Naive B cell (primary cell): ENCODE results near the gene S100A6. TPM values are rescaled to one million over a fixed set of nuclear protein-coding genes. Genes with fewer than 3 reads are reported as not detected.

Source experiments
- ATAC-seq, 2 donors: fragments of 150-1000 bp; cut with Tn5 transposase; 2 replicates each; pipeline ENCODE4 v1.10.0; 2021; ENCODE audit warnings: low read depth in 2 of 2, mild to moderate bottlenecking in 2 of 2, moderate library complexity in 2 of 2
- DNase-seq: peaks from one replicate; pipeline ENCODE4 v3.0.0; 2022
- H3K27ac Mint-ChIP-seq, 6 donors: one replicate each; pipeline ENCODE4 v1.8.0; 2020 to 2022; ENCODE audit warnings: mild to moderate bottlenecking in 6 of 6, mixed read lengths in 6 of 6, moderate library complexity in 5 of 6, inconsistent platforms in 2 of 6
- H3K27me3 Mint-ChIP-seq, 3 donors: one replicate each; pipeline ENCODE4 v1.8.0; 2021 to 2022; ENCODE audit warnings: mixed read lengths in 3 of 3, mild to moderate bottlenecking in 1 of 3
- H3K36me3 Mint-ChIP-seq, 2 donors: one replicate each; pipeline ENCODE4 v1.8.0; 2020 to 2022; ENCODE audit warnings: mixed read lengths in 2 of 2, inconsistent platforms in 1 of 2, mild to moderate bottlenecking in 1 of 2
- H3K4me1 Mint-ChIP-seq, 3 donors: one replicate each; pipeline ENCODE4 v1.8.0; 2020 to 2022; ENCODE audit warnings: mixed read lengths in 3 of 3, inconsistent platforms in 1 of 3, mild to moderate bottlenecking in 1 of 3, moderate library complexity in 1 of 3
- H3K4me3 Mint-ChIP-seq, 8 donors: one replicate each; pipeline ENCODE4 v1.8.0; 2020 to 2022; ENCODE audit warnings: mild to moderate bottlenecking in 8 of 8, mixed read lengths in 8 of 8, moderate library complexity in 8 of 8, inconsistent platforms in 2 of 8
- H3K9me3 Mint-ChIP-seq, 7 donors: one replicate each; pipeline ENCODE4 v1.8.0; 2020 to 2022; ENCODE audit warnings: mixed read lengths in 7 of 7, mild to moderate bottlenecking in 5 of 7, inconsistent platforms in 2 of 7, moderate library complexity in 1 of 7
- polyA plus RNA-seq, 6 donors: library from polyadenylated mRNA; unstranded; fragments of 300-500 nt; fragmentation: Illumina TruSeq; gene quantifications; one replicate each; pipeline ENCODE4 v1.2.3, GENCODE V29; 2021; ENCODE audit warnings: low read depth in 6 of 6

The S100A6 gene
- polyA plus RNA-seq, 6 donors from 2014 or later = 131 to 239 (median 154) TPM

GRCh38 chr1:153546796-153547559 is 11.2 kb upstream of the S100A6 start:
- Mint-ChIP-seq H3K27me3 (peaks cover 0 to 13% (median 13%) of the 10 kb centered on the region in 3 donors), H3K36me3 (no peaks in the 10 kb centered on the region), H3K4me1 (peaks cover 20 to 50% (median 34%) of the 10 kb centered on the region in 3 donors), H3K27ac (peak overlapping the region in 4 of 6 donors; percentile 59 to 78 (median 70)), H3K9me3 (no peaks in the 10 kb centered on the region), H3K4me3 (peak overlapping the region in 1 of 8 donors; percentile 76)
- DNase-seq (no peak), ATAC-seq (no peak)

- Mint-ChIP-seq H3K27ac (peak overlapping the region in 5 of 6 donors; percentile 65 to 96 (median 76)), H3K4me1 (peaks cover 26 to 56% (median 40%) of the 10 kb centered on the region in 3 donors), H3K36me3 (no peaks in the 10 kb centered on the region), H3K27me3 (peaks cover 0 to 13% (median 13%) of the 10 kb centered on the region in 3 donors), H3K4me3 (peak overlapping the region in 3 of 8 donors; percentile 75 to 77 (median 76)), H3K9me3 (no peaks in the 10 kb centered on the region)
- no peak for DNase-seq
- ATAC-seq = no peak
Measured at GRCh38 chr1:153546371-153546770, 10.6 kb upstream of the S100A6 start.

GRCh38 chr1:153545067-153546055 is 9.6 kb upstream of the S100A6 start, which contains the start of gene S100A4:
Gene S100A4, minus strand, starts transcription at chr1:153545806. Its CDS starts 1,012 bp downstream, at chr1:153544794.
- Mint-ChIP-seq H3K4me3 (peak within 1 kb of the TSS; percentile 75 to 91 (median 80)), H3K9me3 (no peaks in the 10 kb centered on the region), H3K4me1 (peaks cover 37 to 61% (median 50%) of the 10 kb centered on the region in 3 donors), H3K27me3 (peaks cover 0 to 6% (median 6%) of the 10 kb centered on the region in 3 donors), H3K27ac (peak within 1 kb of the TSS; percentile 78 to 97 (median 90)), H3K36me3 (no peaks in the 10 kb centered on the region)
- peak; percentile 68 to 69 for ATAC-seq
- peak; percentile 17 for DNase-seq

GRCh38 chr1:153544453-153545066 is 8.8 kb upstream of the S100A6 start:
- H3K4me1 Mint-ChIP-seq = peaks cover 45 to 66% (median 58%) of the 10 kb centered on the region in 3 donors
- no peak for ATAC-seq
- no peak for DNase-seq

GRCh38 chr1:153543736-153544135 is 7.9 kb upstream of the S100A6 start:
- Mint-ChIP-seq H3K27me3 (no peaks in the 10 kb centered on the region), H3K36me3 (no peaks in the 10 kb centered on the region), H3K4me3 (peak overlapping the region in 2 of 8 donors; percentile 25 to 57), H3K27ac (peak overlapping the region in 2 of 6 donors; percentile 26 to 67), H3K4me1 (peaks cover 47 to 68% (median 61%) of the 10 kb centered on the region in 3 donors), H3K9me3 (no peaks in the 10 kb centered on the region)
- no peak for DNase-seq
- ATAC-seq = no peak

More at GRCh38 chr1:153544453-153545066, 8.8 kb upstream of the S100A6 start:
- Mint-ChIP-seq H3K9me3 (no peaks in the 10 kb centered on the region), H3K27ac (peak overlapping the region in 2 of 6 donors; percentile 84 to 87), H3K27me3 (no peaks in the 10 kb centered on the region), H3K4me3 (peak overlapping the region; percentile 53 to 91 (median 80)), H3K36me3 (no peaks in the 10 kb centered on the region)

DNA sequence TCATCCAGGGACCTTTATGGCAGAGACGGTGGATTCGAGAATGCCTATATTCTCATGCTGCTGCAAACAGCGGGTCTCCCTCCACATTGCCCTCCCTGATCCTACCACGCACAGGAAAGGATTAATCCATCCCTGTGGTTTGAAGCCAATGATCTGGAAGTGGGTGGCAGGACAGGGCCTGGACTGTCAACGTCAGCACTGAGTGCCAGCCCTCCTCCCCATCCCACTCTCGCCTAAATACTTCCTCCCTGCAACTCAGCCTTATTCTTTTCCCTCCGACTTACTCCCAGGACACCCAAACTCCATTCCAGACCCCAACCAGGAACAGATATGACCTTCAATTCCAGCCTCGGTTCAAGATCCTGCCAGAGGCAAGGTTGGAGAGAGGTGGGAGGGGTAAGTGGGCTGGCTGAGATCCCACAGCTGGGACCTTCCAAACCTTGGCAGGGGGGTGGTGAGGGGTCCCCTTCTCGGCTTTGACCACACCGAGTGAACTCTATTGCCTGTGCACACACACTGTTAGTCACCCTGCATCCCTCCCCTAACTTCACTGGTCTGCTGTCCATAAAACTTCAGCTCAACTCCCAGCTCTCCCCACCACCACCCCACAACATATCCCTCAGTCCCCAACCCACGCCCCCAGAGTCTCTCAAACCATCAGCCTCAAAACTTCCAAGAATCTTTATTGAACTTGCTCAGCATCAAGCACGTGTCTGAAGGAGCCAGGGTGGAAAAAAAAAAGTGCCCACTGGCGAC is 7.3 kb upstream of the S100A6 start:
- peaks cover 47 to 62% (median 61%) of the 10 kb centered on the region in 3 donors for H3K4me1 Mint-ChIP-seq
- H3K27ac Mint-ChIP-seq = peak overlapping the region in 3 of 6 donors; percentile 26 to 90 (median 67)
- H3K4me3 Mint-ChIP-seq = no peak overlapping the region
- H3K27me3 Mint-ChIP-seq = no peaks in the 10 kb centered on the region
- DNase-seq = no peak
- no peaks in the 10 kb centered on the region for H3K36me3 Mint-ChIP-seq
- no peaks in the 10 kb centered on the region for H3K9me3 Mint-ChIP-seq
- ATAC-seq = no peak

GRCh38 chr1:153541641-153542590 is 6.1 kb upstream of the S100A6 start:
- Mint-ChIP-seq H3K36me3 (no peaks in the 10 kb centered on the region), H3K27me3 (no peaks in the 10 kb centered on the region), H3K9me3 (no peaks in the 10 kb centered on the region), H3K27ac (peak overlapping the region in 4 of 6 donors; percentile 33 to 85 (median 83)), H3K4me1 (peaks cover 47 to 63% (median 59%) of the 10 kb centered on the region in 3 donors), H3K4me3 (peak overlapping the region in 4 of 8 donors; percentile 62 to 68 (median 64))
- ATAC-seq (no peak), DNase-seq (no peak)

DNA sequence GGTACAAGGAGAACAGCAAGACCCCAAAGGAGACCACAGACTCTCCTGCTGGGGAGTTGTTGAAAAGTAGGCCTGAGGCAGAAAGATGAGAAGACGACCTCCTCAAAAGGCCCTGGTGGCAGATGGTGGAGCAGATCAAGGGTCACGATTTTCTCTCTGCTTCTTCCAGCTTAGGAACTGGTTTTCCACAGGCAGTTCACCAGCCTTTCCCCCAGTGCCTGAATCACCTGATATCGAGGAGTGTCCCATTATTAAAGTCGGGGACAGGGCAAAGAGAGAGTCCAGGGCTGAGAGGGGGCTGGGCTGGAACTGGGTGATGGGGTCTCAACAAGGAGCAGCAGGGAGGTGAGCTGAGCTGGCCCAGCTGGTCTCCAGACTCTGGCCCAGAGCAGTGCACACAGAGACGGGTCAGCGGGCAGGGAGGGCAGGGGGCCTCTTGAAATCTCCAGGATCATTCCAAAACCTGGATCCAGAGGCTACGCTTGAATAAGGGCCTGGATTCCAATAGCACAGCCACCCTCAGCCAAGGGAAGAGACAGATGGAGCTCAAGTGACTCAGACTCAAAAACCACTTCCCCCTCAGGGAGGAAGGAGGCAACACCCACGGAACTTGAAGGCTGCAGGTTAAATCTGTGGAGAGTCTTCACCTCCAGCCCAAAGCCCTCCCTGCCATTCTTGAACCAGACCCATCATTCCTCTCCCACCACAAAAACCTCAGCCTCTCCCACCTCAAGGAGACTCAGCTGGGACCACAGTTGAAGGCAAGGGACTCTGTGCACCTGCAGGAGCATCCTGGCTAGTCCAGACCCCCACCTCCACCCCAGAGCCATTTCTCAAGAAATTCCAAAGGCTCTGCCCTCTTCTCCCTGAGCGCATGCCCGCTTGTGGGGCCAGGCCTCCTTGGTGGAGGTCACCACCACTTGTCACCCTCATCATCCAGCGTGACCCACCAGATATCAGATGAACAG is 4.9 kb upstream of the S100A6 start, which contains the start of gene S100A5:
Gene S100A5 (minus strand): TSS at position 541 of the 968 bp plus-strand sequence. CDS start 743 bp downstream, outside the sequence.
- peak within 1 kb of the TSS; percentile 58 to 93 (median 85) for H3K27ac Mint-ChIP-seq
- H3K4me1 Mint-ChIP-seq = peaks cover 48 to 61% (median 58%) of the 10 kb centered on the region in 3 donors
- H3K27me3 Mint-ChIP-seq = no peaks in the 10 kb centered on the region
- H3K4me3 Mint-ChIP-seq = peak within 1 kb of the TSS; percentile 50 to 84 (median 69)
- no peaks in the 10 kb centered on the region for H3K9me3 Mint-ChIP-seq
- ATAC-seq = peak; percentile 20 to 22
- no peaks in the 10 kb centered on the region for H3K36me3 Mint-ChIP-seq
- DNase-seq = peak; percentile 28

DNA sequence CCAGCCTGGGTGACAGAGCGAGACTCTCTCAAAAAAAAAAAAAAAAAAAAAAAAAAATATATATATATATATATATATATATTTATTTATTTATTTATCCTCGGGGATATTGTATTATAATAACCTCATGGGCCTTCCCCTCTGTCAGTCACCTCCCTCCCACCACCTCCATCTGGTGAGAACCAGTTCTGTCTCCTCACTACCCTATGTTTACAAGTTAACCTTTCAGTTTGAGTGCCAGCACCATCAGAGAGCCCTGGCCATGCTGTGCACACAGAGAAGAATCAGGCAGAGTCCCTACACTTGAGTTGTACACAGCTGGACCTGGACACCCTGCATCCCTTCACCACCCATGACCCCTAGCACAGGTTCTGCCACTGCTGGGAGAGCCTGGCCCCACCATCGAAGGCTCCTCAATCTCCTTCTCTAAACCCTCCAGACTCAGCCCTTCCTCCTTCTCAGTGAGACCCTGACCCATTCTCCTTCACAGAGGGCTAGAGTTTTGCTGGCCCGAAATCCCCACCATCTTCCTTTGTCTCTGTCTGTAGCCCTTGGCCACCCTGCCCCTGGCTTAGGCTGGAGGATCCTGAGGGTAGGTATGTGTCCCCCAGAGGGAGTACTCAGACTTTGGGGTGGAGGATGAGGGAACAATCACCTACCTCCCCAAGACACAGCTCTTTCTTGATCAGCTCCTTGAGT is 3.8 kb upstream of the S100A6 start:
- Mint-ChIP-seq H3K4me3 (peak overlapping the region in 5 of 8 donors; percentile 12 to 68 (median 50)), H3K9me3 (no peaks in the 10 kb centered on the region), H3K27me3 (no peaks in the 10 kb centered on the region), H3K36me3 (peaks cover 0 to 4% of the 10 kb centered on the region in 2 donors), H3K27ac (peak overlapping the region in 3 of 6 donors; percentile 23 to 67 (median 24)), H3K4me1 (peaks cover 41 to 60% (median 57%) of the 10 kb centered on the region in 3 donors)
- ATAC-seq (no peak), DNase-seq (no peak)

- DNase-seq (no peak), ATAC-seq (no peak)
- peaks cover 0 to 7% of the 10 kb centered on the region in 2 donors for H3K36me3 Mint-ChIP-seq
- no peaks in the 10 kb centered on the region for H3K27me3 Mint-ChIP-seq
- H3K4me1 Mint-ChIP-seq = peaks cover 51 to 63% (median 61%) of the 10 kb centered on the region in 3 donors
- H3K4me3 Mint-ChIP-seq = peak overlapping the region in 3 of 8 donors; percentile 33 to 94 (median 66)
- no peaks in the 10 kb centered on the region for H3K9me3 Mint-ChIP-seq
- H3K27ac Mint-ChIP-seq = peak overlapping the region in 2 of 6 donors; percentile 7 to 42
Measured at GRCh38 chr1:153538315-153538821, 2.6 kb upstream of the S100A6 start.
